ENCODE measurements around the gene ZNF480.

GRCh38 chr19:52343548-52343947, 46.6 kb downstream of the ZNF480 start:
- TF ChIP-seq ATAD3A (CRISPR knock-in tag; IDR thresholded peaks at IDR 0.05) (no peak), CTCF (CRISPR knock-in tag; IDR thresholded peaks at IDR 0.05) (peak; percentile 73)

All from HepG2 (cell line).